ES-I3 (cell line): ENCODE measurements around the gene ANKRD1.

ENCODE experiments used
- H3K36me3 ChIP-seq: 2 replicates; pipeline ENCODE4 v1.6.1; 2013; ENCODE audit warnings: mild to moderate bottlenecking, low read length, control low read depth, moderate library complexity; ENCODE audit not compliant: insufficient read depth
- H3K4me1 ChIP-seq: 2 replicates; pipeline ENCODE4 v1.6.1; 2013; ENCODE audit warnings: mild to moderate bottlenecking, control low read depth, low read length; ENCODE audit not compliant: insufficient read depth
- H3K9ac ChIP-seq: 2 replicates; pipeline ENCODE4 v1.6.1; 2013; ENCODE audit warnings: low read depth, mild to moderate bottlenecking, low read length, moderate library complexity
- H3K9me3 ChIP-seq: 2 replicates; pipeline ENCODE4 v1.6.1; 2013; ENCODE audit warnings: mild to moderate bottlenecking, low read length, moderate library complexity; ENCODE audit not compliant: control insufficient read depth, insufficient read depth

Gene ANKRD1

DNA sequence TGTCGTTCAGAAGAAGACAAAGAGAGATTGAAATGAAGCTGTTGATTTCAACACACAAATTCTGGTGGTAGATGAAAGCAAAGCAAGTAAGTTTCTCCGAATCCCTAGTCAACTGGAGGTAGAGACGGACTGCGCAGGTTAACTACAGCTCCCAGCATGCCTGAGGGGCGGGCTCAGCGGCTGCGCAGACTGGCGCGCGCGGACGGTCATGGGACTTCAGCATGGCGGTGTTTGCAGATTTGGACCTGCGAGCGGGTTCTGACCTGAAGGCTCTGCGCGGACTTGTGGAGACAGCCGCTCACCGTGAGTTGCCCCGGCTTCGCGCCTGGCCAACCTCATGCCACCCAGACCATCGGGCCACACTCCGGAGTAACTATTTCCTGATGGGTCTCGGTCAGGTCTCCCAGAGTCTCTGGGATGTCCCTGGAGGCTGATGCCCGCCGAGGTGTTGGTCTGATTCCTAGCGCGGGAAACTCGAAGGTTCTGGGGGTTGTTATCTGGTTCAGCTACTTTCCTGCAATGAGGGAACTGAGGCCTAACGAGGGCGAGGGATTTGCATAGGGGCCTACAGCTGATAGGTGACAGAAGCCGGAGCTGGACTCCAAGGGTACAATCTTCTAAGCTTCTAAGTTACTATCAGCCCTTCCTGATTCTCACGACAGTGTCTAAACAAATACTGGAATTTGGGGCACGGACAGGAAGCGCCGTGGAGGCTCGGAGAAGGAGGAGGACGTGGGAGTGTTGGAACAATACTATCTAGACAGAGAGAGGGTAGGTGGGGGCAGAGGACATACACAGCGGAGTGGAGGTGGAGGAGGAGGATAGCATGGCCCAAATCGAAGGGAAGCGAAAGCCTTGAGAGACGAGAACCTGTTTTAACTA lies 48.9 kb downstream of the ANKRD1 start, which contains the start of gene RPP30:
RPP30 (plus strand) TSS at position 209 of the 882 bp plus-strand sequence; CDS start at position 222, 13 bp downstream.
- Histone ChIP-seq H3K4me1 (peaks cover 13% of the 10 kb centered on the region; the same call in 1 of the 2 replicates), H3K36me3 (peaks cover 9% of the 10 kb centered on the region), H3K9ac (peak within 1 kb of the TSS; percentile 90), H3K9me3 (no peaks in the 10 kb centered on the region)

DNA sequence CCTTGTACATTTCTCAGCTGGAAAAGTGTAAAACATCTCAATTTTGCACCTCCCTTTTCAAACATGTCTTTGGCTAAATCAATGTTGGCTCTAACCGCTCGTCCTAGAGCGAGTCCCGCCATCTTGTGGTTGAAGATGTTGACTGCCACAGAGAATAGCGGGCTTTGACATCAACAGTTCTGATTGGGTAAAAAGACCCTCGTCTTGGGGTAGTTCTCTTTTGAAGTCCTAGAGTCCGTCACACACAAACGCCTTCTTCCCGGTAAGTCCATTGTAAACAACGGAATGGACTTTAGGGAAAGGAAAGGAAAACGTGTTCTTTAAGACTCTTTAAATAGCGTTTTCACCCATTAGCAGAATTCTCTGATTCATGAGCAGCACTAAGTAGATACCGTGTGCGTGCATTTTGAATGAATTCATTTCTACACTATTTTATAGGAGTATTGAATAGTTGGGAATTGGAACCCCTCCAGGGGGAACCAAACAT lies 49.6 kb downstream of the ANKRD1 start:
- Histone ChIP-seq H3K9ac (peak overlapping the region; percentile 90), H3K9me3 (no peaks in the 10 kb centered on the region), H3K4me1 (peaks cover 13% of the 10 kb centered on the region; the same call in 1 of the 2 replicates), H3K36me3 (peaks cover 4% of the 10 kb centered on the region; the same call in 1 of the 2 replicates)

DNA sequence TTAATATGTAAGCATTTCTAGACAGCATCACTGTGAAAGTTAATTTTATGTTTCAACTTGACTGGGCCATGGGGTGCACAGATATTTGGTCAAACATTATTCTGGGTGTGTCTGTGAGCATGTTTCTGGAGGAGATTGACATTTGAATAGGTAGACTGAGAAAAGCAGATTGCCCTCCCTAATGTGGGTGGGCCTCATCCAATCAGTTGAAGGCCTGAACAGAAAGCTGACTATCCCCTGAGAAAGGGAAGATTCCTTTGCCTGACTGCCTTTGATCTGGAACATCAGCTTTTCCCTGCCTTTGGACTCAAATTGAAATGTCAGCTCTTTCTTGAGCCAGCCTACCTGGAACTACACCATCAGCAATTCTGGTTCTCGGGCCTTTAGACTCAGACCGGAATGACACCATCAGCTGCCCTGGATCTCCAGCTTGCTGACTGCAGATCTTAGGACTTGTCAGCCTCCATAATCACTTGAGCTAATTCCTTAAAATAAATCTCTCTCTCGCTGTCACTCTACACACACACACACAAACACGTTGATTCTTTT lies 54.8 kb downstream of the ANKRD1 start:
- Histone ChIP-seq H3K4me1 (peaks cover 3% of the 10 kb centered on the region; the same call in 1 of the 2 replicates), H3K9me3 (no peaks in the 10 kb centered on the region), H3K9ac (no peak overlapping the region), H3K36me3 (no peaks in the 10 kb centered on the region)

DNA sequence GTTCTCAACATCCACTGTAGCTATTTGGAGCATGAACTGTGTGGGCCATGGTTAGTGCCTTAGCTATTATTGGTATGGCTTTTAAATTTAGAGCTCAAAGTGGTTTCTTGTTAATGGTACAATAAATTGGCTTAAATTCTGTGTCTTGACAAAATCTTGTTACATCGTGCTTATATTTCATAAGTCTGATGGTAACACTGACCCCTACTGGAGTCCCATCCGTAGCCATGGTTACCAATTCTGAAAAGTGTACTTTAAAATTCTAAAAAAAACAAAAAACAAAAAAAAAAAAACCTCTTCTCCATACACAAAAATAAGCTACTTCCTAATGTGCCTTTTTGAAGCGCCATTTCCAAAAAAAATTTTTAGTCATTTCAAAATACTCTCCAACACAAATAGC lies 55.5 kb downstream of the ANKRD1 start:
- Histone ChIP-seq H3K4me1 (no peaks in the 10 kb centered on the region), H3K36me3 (no peaks in the 10 kb centered on the region), H3K9ac (no peak overlapping the region), H3K9me3 (no peaks in the 10 kb centered on the region)

DNA sequence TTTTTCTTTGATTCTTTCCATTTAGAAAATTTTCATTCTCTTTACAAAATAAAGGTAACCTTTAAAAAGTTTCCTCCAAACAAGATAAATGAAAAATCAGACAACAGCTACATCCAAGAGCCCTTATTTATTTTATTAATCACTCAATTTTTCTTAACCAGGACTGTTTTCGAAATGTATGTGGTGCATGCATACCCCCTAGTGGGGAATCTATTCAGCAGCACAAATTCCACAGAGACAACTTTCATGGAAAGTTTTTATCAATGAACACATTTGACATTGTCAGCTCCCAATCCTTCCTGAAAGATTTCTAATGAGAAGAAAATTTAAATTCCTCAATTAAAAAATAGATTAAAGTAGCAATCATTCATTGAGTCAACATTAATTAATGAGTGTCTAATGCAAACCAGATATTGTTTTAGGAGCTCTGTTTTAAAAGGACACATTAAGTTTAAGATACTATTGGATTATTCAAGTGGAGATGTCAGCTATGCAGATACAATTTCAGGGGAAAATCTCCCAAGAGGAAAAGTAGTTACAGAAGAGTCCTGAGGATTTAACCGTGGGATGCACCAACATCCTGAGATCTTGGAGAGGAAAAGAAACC lies 57.9 kb downstream of the ANKRD1 start:
- H3K9me3 ChIP-seq: no peaks in the 10 kb centered on the region
- H3K36me3 ChIP-seq: no peaks in the 10 kb centered on the region
- no peak overlapping the region for H3K9ac ChIP-seq
- 0 out of 2 replicates have a peak, but pooled peaks cover 5% of the 10 kb centered on the region for H3K4me1 ChIP-seq
